Lower leg skin (tissue), 3 donors: ENCODE results near the gene TNFRSF1A.

Source experiments
- POLR2A ChIP-seq, 2 donors: fragments of 450-650 bp; IDR thresholded peaks; one replicate each; pipeline ENCODE4 v1.6.1; 2016 to 2017; ENCODE audit warnings: antibody characterized with exemption in 2 of 2, mild to moderate bottlenecking in 1 of 2, moderate library complexity in 1 of 2
- TF ChIP-seq, protein P1 (sequence below), 3 donors: fragments of 450-650 bp; IDR thresholded peaks; one replicate each; pipeline ENCODE4 v1.5.1; 2016; ENCODE audit warnings: antibody characterized with exemption in 3 of 3, mild to moderate bottlenecking in 3 of 3, moderate library complexity in 2 of 3

DNA sequence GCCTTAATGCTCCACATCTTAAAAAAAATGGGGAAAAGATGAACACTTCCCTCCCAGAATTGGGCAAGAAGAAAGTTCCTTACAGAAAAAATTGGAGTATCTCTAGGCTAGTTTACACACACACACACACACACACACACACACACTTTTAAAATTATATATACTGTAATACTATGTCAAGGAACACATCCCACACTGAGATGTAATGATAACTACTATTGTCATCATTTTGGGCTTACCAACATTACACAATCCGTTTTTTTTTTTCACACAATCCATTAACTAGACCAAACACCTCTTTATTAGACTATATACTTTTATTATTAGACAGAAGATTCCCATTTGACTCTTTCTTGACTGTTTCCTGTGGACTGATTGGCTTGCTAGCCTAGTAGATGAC, 44.6 kb upstream of the TNFRSF1A start:
- TF ChIP-seq, protein P1, sequence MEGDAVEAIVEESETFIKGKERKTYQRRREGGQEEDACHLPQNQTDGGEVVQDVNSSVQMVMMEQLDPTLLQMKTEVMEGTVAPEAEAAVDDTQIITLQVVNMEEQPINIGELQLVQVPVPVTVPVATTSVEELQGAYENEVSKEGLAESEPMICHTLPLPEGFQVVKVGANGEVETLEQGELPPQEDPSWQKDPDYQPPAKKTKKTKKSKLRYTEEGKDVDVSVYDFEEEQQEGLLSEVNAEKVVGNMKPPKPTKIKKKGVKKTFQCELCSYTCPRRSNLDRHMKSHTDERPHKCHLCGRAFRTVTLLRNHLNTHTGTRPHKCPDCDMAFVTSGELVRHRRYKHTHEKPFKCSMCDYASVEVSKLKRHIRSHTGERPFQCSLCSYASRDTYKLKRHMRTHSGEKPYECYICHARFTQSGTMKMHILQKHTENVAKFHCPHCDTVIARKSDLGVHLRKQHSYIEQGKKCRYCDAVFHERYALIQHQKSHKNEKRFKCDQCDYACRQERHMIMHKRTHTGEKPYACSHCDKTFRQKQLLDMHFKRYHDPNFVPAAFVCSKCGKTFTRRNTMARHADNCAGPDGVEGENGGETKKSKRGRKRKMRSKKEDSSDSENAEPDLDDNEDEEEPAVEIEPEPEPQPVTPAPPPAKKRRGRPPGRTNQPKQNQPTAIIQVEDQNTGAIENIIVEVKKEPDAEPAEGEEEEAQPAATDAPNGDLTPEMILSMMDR (IDR thresholded peaks at IDR 0.05), result no peak
- TF ChIP-seq POLR2A (IDR thresholded peaks at IDR 0.05), result no peak
